GM20431 (cell line): ENCODE measurements around the gene ERC2.

Experiments
- in situ Hi-C: fragments of 300-500 bp; cut with MseI, MboI; formaldehyde crosslinking; loops from one replicate; pipeline ENCODE4 v1.15.0; 2020; ENCODE audit warnings: low sequenced_read_pairs; ENCODE audit not compliant: unreplicated experiment

Gene ERC2

GRCh38 chr3:55623786-55624185, 844.5 kb downstream of the ERC2 start:
- in situ Hi-C loops: no loop called here

DNA sequence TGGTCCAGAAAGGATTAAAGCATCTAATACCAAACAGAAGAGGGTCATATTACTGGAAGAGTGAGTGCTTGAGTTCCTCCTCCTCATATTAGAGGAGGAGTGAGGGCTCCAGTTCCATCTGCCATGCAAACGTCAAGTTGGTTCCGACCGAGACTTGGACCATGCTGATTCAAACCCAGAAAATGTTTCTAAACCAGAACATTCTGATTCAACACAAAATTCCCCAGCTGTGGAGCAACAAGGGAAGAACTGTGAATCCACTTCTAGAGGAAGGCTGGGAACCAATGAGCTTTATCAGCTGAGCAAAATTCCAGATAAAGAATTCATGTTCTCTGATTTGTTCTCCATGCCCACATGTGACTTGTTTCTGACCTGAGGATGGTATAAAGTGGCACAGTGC, 845.5 kb downstream of the ERC2 start:
- in situ Hi-C loops: no loop called here

GRCh38 chr3:55622116-55622515, 846.2 kb downstream of the ERC2 start:
- in situ Hi-C loops: no loop called here

DNA sequence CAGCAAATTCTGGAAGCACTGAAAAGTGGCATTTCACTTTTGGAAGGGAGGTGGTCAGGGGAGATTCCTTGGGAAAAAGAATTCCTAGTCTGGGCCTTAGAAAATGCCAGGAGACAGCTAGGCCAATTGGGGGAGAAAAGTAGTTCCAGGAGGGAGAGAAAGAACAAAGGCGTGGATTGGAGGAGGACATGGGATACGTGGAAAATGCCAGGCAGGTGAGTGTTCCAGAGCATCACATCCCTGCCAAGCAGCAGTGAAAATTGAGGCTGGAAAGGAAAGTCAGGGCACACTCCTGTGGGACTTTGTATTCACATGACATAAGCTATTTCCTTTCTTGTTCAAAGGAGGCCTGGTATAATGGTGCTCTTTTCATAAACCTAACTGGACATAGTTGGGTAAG, 846.6 kb downstream of the ERC2 start:
- in situ Hi-C loops: no loop called here

DNA sequence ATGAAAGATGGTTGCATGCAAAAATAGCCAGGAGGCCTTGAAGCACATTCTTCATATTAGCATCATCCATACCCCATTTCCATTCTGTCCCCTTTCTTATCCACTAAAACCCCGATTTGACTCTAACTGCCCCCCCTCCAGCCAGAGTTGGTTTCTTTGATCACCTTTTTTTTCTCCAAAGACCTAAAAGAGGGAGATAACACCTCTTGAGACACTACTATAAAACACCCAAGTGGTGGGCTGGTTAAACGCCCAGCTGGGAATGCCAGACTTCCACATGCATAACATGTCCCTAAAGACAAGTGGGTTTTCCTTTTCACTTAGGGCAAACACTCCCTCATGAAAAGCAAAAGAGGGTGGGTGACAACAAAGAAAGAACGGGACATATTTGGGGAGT, 847.2 kb downstream of the ERC2 start:
- in situ Hi-C loops: no loop called here

DNA sequence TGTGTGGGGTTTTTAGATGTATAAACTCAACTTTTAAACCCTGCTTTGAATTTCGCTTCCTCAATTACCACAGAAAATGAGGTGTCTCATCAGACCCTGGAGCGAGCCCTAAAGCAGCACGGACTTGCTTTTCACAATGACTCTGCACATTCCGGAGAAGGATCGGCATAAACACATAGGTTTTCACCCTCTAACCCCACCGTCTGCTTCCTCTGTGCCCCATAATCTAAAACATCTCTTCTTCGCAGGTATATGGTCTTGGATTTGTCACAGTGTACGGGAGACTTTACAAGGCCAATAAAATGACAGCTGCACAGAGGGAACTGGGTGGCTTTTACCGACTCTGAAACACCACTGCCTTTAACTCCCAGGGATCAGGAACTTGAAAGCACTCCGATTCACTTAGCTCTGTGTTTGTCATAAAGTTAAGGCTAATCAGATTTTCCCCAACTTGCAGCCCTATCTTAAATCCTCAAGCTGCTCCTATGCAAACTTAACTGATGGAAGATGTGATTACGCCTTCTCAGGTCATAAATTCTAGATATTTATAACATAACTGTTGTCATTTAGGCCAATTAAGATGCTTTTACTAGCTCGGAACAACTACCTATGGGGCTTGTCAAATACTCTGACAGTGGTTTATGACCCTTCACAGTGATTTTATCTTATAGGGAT, 847.8 kb downstream of the ERC2 start:
- in situ Hi-C loops: no loop called here

DNA sequence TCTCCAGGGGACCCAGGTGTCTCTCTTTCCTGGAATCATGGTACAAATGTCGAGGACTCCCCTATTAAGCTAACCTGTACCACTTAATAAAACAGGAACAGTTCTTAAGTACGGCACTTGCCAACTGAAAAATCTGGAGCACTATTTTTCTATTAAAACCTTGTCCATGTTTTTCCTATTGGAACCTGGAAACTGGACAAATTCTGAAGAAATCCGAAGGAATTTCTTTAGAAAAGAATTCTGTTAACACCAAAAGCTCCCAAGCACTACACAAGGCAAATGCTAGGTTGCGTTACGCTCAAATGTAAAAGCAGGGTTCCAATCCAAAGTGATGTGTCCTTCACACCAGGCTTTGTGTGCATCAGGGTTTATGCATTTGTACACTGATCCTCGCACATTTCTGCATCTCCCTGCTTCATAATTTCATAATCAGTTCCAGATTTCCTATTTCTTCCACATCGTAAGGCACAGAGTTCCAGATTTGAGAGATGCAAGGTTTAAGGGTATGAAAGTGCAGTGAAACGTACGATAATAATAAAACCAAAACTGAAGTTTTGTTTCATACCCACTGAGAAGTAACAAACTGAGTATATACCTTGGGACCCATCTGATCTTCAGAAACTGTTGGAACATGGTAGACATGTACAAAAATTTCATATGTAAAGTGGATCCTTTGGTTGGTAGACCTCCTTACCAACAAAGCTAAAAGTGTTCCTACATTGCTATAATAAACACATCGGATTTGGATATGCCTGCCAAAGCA, 849.0 kb downstream of the ERC2 start:
- in situ Hi-C loops: no loop called here

DNA sequence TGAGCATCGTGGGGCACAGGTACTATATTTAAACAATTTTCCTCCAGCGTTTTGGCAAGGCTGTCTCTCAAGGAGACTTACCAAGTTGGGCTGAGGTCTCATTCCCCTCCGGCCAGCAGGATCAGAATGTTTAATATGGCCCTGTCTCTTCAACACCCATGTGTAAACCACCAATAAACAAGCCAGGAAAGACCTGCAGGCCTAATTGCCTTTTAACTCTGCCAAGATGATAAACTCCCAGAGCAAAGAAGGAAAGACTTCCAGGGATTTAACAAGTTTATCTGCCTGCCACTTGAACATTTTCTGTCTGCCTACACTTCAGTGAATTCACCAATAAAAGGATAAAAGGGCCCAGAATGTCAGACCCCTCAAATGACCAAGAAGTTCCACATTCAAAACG, 850.9 kb downstream of the ERC2 start:
- in situ Hi-C loops: no loop called here

GRCh38 chr3:55616803-55617202, 851.5 kb downstream of the ERC2 start:
- in situ Hi-C loops: no loop called here

DNA sequence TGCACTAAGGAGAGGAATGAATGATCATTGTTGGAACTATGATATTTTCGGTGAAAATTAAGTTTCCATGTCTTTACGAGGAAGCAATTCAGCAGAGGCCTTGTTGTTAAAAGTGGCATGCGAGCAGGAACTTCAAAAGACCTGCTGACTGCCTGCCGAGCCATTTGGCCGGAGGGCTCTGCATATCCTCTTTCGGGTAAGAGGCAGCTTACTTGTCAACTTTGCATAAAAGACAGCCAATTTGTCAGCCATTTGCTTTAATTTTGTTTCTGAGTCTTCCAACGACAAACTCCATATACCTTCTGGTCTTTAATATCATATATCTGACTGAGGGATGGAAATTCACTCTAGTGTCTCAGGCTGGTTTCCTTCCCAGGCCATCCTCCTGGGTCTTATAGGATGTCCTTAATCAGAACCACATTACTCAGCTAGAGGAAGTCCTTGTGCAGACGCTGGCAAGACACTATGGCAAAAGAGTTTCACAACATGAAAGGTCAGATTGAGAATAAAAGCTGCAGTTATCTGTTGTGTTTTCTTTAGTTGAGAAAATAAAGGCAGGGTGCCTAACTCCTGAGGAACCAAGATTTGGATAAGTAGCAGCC, 852.5 kb downstream of the ERC2 start:
- in situ Hi-C loops: no loop called here

DNA sequence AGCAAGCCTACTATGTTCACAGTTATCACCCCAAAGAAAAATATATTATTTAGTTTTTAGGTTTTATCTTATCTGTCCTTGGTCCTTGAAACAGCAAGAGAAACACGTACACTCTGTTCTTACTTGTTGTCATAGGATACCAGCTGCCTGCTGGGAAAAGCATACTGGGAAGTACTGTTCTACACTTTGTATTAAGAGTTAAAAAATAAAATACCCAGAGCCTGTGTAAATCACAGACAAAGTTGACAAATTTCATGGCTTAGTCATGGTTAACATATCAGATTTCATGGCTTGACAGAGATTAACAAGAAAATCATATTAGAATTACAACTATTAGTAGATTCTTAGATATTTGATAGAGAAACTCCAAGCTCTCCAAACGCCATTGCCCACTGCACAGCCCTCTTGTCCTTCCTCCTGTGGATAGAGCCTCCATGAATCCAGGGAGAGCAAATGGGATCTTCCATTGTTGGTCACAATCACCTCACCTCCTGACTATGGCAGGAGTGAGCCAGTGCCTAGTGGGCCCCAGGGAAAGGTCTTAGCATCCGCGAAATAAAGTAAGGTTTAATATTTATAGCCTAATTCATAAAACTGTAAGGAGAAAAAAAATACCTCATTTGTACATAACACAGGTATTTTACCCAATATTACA, 853.1 kb downstream of the ERC2 start:
- in situ Hi-C loops: no loop called here

DNA sequence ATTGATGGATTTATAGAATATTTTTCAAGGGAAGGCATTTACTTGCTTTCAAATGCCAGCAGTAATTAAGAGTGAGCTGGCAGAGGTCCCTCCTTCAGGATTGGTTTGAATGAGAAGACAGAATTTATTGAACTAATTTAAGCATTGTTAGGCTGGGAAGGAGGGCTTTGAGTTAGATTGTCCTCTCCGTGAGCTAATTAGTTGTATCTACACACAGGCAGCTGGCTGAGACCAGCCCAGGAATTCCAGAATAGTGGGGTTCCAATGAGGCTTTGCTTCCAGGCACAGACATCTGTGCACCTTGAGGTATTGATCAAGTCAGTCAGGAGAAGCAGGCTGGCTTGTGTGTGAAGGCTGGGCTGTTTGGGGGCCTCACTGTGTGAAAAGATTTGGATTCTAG, 857.1 kb downstream of the ERC2 start:
- in situ Hi-C loops: no loop called here

GRCh38 chr3:55609230-55609827, 858.9 kb downstream of the ERC2 start:
- in situ Hi-C loops: no loop called here

DNA sequence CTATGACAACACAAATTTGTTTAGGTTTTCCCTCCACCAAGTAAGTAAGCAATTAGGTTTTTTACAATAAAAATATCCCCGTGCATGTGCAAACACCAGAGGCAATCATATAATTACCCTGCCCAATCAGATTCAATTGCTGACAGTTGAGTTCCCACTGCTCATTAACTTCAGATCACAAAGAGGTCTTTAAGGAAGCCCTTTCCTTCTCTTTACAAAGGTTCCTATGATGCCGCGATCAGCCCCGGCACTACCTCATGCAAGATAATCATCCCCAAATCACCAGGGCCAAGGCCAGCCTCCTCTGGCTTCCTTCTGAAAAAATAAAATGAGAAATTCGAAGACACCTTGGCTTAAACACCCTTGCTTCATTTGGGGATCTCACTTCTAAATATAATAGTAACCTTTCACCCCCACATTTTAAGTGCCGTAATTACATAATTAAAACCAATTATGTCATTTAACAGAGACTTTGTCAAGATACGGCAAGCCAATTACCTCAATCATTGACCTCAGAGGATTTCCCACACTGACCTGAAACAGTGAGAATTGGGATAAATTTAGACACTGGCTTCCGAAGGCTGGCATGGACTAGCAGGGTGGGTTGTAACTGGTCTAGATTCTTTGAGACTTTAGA, 859.8 kb downstream of the ERC2 start:
- in situ Hi-C loops: no loop called here

DNA sequence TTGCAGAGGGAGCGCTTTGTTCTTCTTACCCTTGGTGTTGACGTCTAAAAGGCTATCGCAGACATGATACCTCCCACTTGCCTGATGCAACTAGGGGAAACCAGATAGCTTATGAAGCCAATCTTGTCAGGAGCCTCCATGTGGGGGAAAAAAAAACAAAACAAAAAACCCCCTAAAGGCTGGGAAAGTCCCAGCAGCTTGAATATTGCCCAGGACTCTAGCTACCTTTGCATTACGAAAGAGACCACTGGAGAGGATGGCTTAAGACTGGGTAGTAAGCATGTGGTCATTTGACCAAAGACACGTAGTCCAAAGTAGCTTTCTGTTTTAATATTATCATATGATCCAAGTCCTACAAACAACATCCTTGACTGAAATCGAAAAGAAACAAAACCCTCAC, 860.4 kb downstream of the ERC2 start:
- in situ Hi-C loops: no loop called here

- in situ Hi-C loops: no loop called here
Observed at GRCh38 chr3:55607175-55607574, 861.1 kb downstream of the ERC2 start.

GRCh38 chr3:55605443-55606236, 862.6 kb downstream of the ERC2 start:
- in situ Hi-C loops: no loop called here

DNA sequence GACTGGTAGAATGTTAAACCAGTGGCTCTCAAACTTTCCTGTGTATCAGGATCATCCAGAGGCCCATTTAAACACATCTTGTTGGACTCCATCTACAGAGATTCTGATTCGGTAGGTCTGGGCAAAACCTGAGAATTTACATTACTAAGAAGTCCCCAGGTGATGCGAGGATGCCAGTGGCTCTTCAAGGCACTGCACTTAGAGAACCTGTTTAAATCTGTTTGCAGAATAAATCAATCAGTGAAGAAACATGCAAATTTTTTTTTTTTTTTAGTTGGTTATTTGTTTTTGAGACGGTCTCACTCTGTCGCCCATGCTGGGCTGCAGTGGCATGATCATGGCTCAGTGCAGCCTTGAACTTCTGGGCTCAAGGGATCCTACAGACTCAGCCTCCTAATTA, 863.4 kb downstream of the ERC2 start:
- in situ Hi-C loops: no loop called here

DNA sequence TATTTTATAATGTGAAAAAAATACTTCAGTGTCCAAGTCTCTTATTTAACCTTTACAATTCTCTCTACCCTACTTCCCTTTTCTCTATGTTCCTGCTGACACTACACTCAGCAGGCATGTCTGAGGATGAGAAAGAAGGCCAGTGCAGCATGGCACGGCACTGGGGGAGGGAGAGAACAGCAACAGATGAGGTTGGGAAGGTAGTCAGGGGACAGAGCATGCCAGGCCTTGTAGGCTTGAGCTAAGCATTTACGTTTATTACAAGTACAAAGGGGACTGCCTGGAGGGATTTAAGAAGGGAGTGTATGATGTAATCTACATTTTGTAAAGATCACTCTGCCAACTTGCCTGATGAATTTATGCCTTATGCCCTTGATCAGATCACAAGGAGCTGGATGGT, 863.9 kb downstream of the ERC2 start:
- in situ Hi-C loops: no loop called here
